Kidney epithelial cell (primary cell): Measurements from ENCODE around the gene NAV1. TPM values are rescaled to one million over a fixed set of nuclear protein-coding genes. Genes with fewer than 3 reads are reported as not detected.

Experiments used
- DNase-seq: peaks from one replicate; pipeline ENCODE4 v3.0.0-alpha.2; 2010; ENCODE audit warnings: low read depth
- H3K27me3 ChIP-seq: 2 replicates; pipeline ENCODE4 v1.6.0; 2011; ENCODE audit warnings: low read length; ENCODE audit not compliant: control insufficient read depth, insufficient read depth
- H3K36me3 ChIP-seq: 2 replicates; pipeline ENCODE4 v1.5.1; 2011; ENCODE audit warnings: low read length; ENCODE audit not compliant: control insufficient read depth, insufficient read depth
- H3K4me3 ChIP-seq: 2 replicates; pipeline ENCODE4 v1.5.1; 2011; ENCODE audit warnings: low read depth, mild to moderate bottlenecking, control low read depth, low read length
- CTCF ChIP-seq: IDR thresholded peaks from 2 replicates; pipeline ENCODE4 v1.5.1; 2011; ENCODE audit warnings: mild to moderate bottlenecking, moderate library complexity, low read length, control low read depth, inconsistent platforms; ENCODE audit not compliant: insufficient read depth, poor library complexity, severe bottlenecking
- total RNA-seq: library from RNA; depleted of rRNA; stranded (reverse); fragments of >200 nt; gene quantifications from 2 replicates; pipeline ENCODE4 v1.2.3, GENCODE V29; 2015

The NAV1 gene
- total RNA-seq, 1 donor from 2014 or later: 37.1 TPM

GRCh38 chr1:201535046-201535918 is 3.6 kb upstream of the NAV1 start:
- H3K27me3 ChIP-seq: no peaks in the 10 kb centered on the region
- H3K36me3 ChIP-seq: no peaks in the 10 kb centered on the region
- DNase-seq: no peak
- TF ChIP-seq CTCF: no peak
- no peak overlapping the region for H3K4me3 ChIP-seq

GRCh38 chr1:201535919-201536245 is 3.0 kb upstream of the NAV1 start:
- Histone ChIP-seq H3K36me3 (no peaks in the 10 kb centered on the region), H3K4me3 (no peak overlapping the region), H3K27me3 (no peaks in the 10 kb centered on the region)
- DNase-seq: no peak
- TF ChIP-seq CTCF: no peak

GRCh38 chr1:201536558-201536957 is 2.4 kb upstream of the NAV1 start:
- no peaks in the 10 kb centered on the region for H3K27me3 ChIP-seq
- H3K36me3 ChIP-seq: no peaks in the 10 kb centered on the region
- TF ChIP-seq CTCF: no peak
- DNase-seq: no peak
- no peak overlapping the region for H3K4me3 ChIP-seq

- no peaks in the 10 kb centered on the region for H3K36me3 ChIP-seq
- TF ChIP-seq CTCF: no peak
- H3K4me3 ChIP-seq: no peak overlapping the region
Measured at GRCh38 chr1:201537028-201537427, 1.9 kb upstream of the NAV1 start.

GRCh38 chr1:201537467-201537866 is 1.5 kb upstream of the NAV1 start:
- H3K4me3 ChIP-seq: no peak overlapping the region
- H3K36me3 ChIP-seq: no peaks in the 10 kb centered on the region
- no peaks in the 10 kb centered on the region for H3K27me3 ChIP-seq
- TF ChIP-seq CTCF: no peak
- DNase-seq: no peak

More at GRCh38 chr1:201537028-201537427, 1.9 kb upstream of the NAV1 start:
- H3K27me3 ChIP-seq: no peaks in the 10 kb centered on the region
- DNase-seq: no peak
